HEK293 (cell line): Measurements from ENCODE around the gene NEK6.
"Not testable (repeated sequence)": the region's sequence is repeated elsewhere in the genome, so short reads cannot be mapped to it uniquely, and the experiment has no call there.

Source experiments
- CTCF ChIA-PET: fragments of 350-600 bp; formaldehyde crosslinking; extraction: SDS; loops from one replicate; lab custom pipeline; 2021; ENCODE audit warnings: antibody characterized with exemption; lab: Yijun Ruan, JAX
- POLR2A ChIA-PET: fragments of 300-600 bp; formaldehyde crosslinking; extraction: SDS; loops from one replicate; lab custom pipeline; 2020; ENCODE audit warnings: antibody characterized with exemption, inconsistent platforms; lab: Yijun Ruan, JAX
- H3K27ac ChIP-seq: fragments of 200-500 bp; sonication (Bioruptor generic); 2 replicates; pipeline ENCODE4 v1.5.1; 2014; ENCODE audit warnings: low read depth, low read length, control low read depth, inconsistent platforms; ENCODE audit errors: extremely low read depth
- H3K36me3 ChIP-seq, 2 experiments: fragments of 200-500 bp in 1 of 2; sonication (Bioruptor generic) in 1 of 2; 1 replicate in 1 of 2; 2 replicates in 1 of 2; pipeline ENCODE4 v1.5.1; 2014 to 2017; ENCODE audit warnings: inconsistent platforms in 2 of 2, low read length in 2 of 2; ENCODE audit not compliant: control insufficient read depth in 2 of 2, insufficient read depth in 1 of 2
- H3K4me1 ChIP-seq: fragments of 200-500 bp; sonication (Bioruptor generic); 2 replicates; pipeline ENCODE4 v1.5.1; 2014; ENCODE audit warnings: mild to moderate bottlenecking, low read length, inconsistent platforms; ENCODE audit not compliant: control insufficient read depth, insufficient read depth
- H3K4me3 ChIP-seq: 2 replicates; pipeline ENCODE4 v1.5.1; 2011; ENCODE audit warnings: low read depth, mild to moderate bottlenecking, control low read depth, low read length, moderate library complexity
- H3K9me3 ChIP-seq: fragments of 200-500 bp; sonication (Bioruptor generic); 2 replicates; pipeline ENCODE4 v1.5.1; 2014; ENCODE audit warnings: low read depth, low read length, inconsistent platforms; ENCODE audit not compliant: control insufficient read depth, insufficient read depth
- ATF2 ChIP-seq: fragments of 450-650 bp; formaldehyde crosslinking; IDR thresholded peaks from 2 replicates; pipeline ENCODE4 v1.5.1; 2016; ENCODE audit warnings: missing biosample characterization, missing genetic modification characterization, low read depth
- EGR2 ChIP-seq: fragments of 450-650 bp; formaldehyde crosslinking; IDR thresholded peaks from 2 replicates; pipeline ENCODE4 v1.5.1; 2016; ENCODE audit warnings: low read depth, missing biosample characterization, missing genetic modification characterization
- PATZ1 ChIP-seq: fragments of 450-650 bp; formaldehyde crosslinking; IDR thresholded peaks from 2 replicates; pipeline ENCODE4 v1.5.1; 2016; ENCODE audit warnings: missing biosample characterization, missing genetic modification characterization
- PBX3 ChIP-seq: sonication (generic); formaldehyde crosslinking; IDR thresholded peaks from 2 replicates; pipeline ENCODE4 v1.8.1; 2022; ENCODE audit warnings: mild to moderate bottlenecking, moderate library complexity, missing genetic modification reagents
- ZNF121 ChIP-seq: fragments of 450-650 bp; formaldehyde crosslinking; IDR thresholded peaks from 2 replicates; pipeline ENCODE4 v1.5.1; 2016; ENCODE audit warnings: missing biosample characterization, missing genetic modification characterization
- ZNF132 ChIP-seq: fragments of 450-650 bp; formaldehyde crosslinking; IDR thresholded peaks from 2 replicates; pipeline ENCODE4 v1.5.1; 2017; ENCODE audit warnings: missing biosample characterization, missing genetic modification characterization, borderline replicate concordance
- ZNF174 ChIP-seq: fragments of 450-650 bp; formaldehyde crosslinking; IDR thresholded peaks from 2 replicates; pipeline ENCODE4 v1.5.0; 2017; ENCODE audit warnings: missing biosample characterization, mild to moderate bottlenecking, missing genetic modification characterization
- ZNF175 ChIP-seq: fragments of 450-650 bp; formaldehyde crosslinking; IDR thresholded peaks from 2 replicates; pipeline ENCODE4 v1.5.1; 2016; ENCODE audit warnings: missing biosample characterization, missing genetic modification characterization
- ZNF354C ChIP-seq: fragments of 450-650 bp; formaldehyde crosslinking; IDR thresholded peaks from 2 replicates; pipeline ENCODE4 v1.5.1; 2016; ENCODE audit warnings: missing biosample characterization, missing genetic modification characterization, low read depth, borderline replicate concordance
- ZNF362 ChIP-seq: fragments of 450-650 bp; formaldehyde crosslinking; IDR thresholded peaks from 2 replicates; pipeline ENCODE4 v1.5.1; 2016; ENCODE audit warnings: missing biosample characterization, missing genetic modification characterization
- ZNF394 ChIP-seq: fragments of 450-650 bp; formaldehyde crosslinking; IDR thresholded peaks from 2 replicates; pipeline ENCODE4 v1.5.1; 2016; ENCODE audit warnings: missing biosample characterization, missing genetic modification characterization, mild to moderate bottlenecking, moderate library complexity, borderline replicate concordance
- ZNF398 ChIP-seq: fragments of 450-650 bp; formaldehyde crosslinking; IDR thresholded peaks from 2 replicates; pipeline ENCODE4 v1.5.1; 2017; ENCODE audit warnings: missing biosample characterization, missing genetic modification characterization
- ZNF426 ChIP-seq: fragments of 450-650 bp; formaldehyde crosslinking; IDR thresholded peaks from 2 replicates; pipeline ENCODE4 v1.5.1; 2017; ENCODE audit warnings: missing biosample characterization, missing genetic modification characterization, mild to moderate bottlenecking, inconsistent platforms, moderate library complexity
- ZNF571 ChIP-seq: fragments of 450-650 bp; formaldehyde crosslinking; IDR thresholded peaks from 2 replicates; pipeline ENCODE4 v1.5.0; 2017; ENCODE audit warnings: missing biosample characterization, missing genetic modification characterization
- ZNF664 ChIP-seq: fragments of 450-650 bp; formaldehyde crosslinking; IDR thresholded peaks from 2 replicates; pipeline ENCODE4 v1.5.1; 2016; ENCODE audit warnings: missing biosample characterization, missing genetic modification characterization
- ZNF768 ChIP-seq: fragments of 450-650 bp; formaldehyde crosslinking; IDR thresholded peaks from 2 replicates; pipeline ENCODE4 v1.5.1; 2018; ENCODE audit warnings: missing biosample characterization, mild to moderate bottlenecking, missing genetic modification characterization
- ZNF785 ChIP-seq: fragments of 450-650 bp; formaldehyde crosslinking; IDR thresholded peaks from 2 replicates; pipeline ENCODE4 v1.5.1; 2016; ENCODE audit warnings: missing biosample characterization, missing genetic modification characterization

The NEK6 gene

GRCh38 chr9:124242331-124243194 is 15.2 kb upstream of the NEK6 start (continued):
- TF ChIP-seq PATZ1 (tag by site-specific recombination): peak; percentile 50; the same call in 1 of the 2 replicates
- TF ChIP-seq ZNF664: no peak
- no peak for TF ChIP-seq ZNF132
- TF ChIP-seq EGR2 (tag by site-specific recombination): peak; percentile 62; the same call in 1 of the 2 replicates
- TF ChIP-seq ZNF398 (tag by site-specific recombination): peak; percentile 30; the same call in 1 of the 2 replicates

GRCh38 chr9:124247393-124247792 is 10.4 kb upstream of the NEK6 start:
- H3K4me1 ChIP-seq, H3K9me3 ChIP-seq, H3K27ac ChIP-seq, H3K4me3 ChIP-seq, H3K36me3 ChIP-seq, POLR2A ChIA-PET: not testable (repeated sequence)
- CTCF ChIA-PET: interaction anchor here (0.6 to 1.4 kb wide), 2 partner anchors 73 to 237 kb away, joined by 3 to 4 read pairs; no protein-coding TSS in a partner anchor
- peak; percentile 32; the same call in 1 of the 2 replicates for TF ChIP-seq ZNF394
- TF ChIP-seq ZNF426: peak; percentile 21; the same call in 1 of the 2 replicates

- CTCF ChIA-PET: interaction anchor here (0.6 to 1.4 kb wide), 3 partner anchors 22 to 183 kb away, joined by 3 read pairs; no protein-coding TSS in a partner anchor
These were observed 9.7 kb upstream of the NEK6 start for GRCh38 chr9:124248066-124248465.

GRCh38 chr9:124248960-124249359 is 8.8 kb upstream of the NEK6 start:
- H3K36me3 ChIP-seq: no peaks in the 10 kb centered on the region
- no peak overlapping the region for H3K27ac ChIP-seq
- TF ChIP-seq ZNF354C (tag by site-specific recombination): no peak
- no peak for TF ChIP-seq ZNF362 (tag by site-specific recombination)
- peak; percentile 60; the same call in 1 of the 2 replicates for TF ChIP-seq ATF2 (tag by site-specific recombination)
- H3K4me1 ChIP-seq: no peaks in the 10 kb centered on the region
- no peaks in the 10 kb centered on the region for H3K9me3 ChIP-seq
- no peak overlapping the region for H3K4me3 ChIP-seq
- ChIA-PET POLR2A (no interaction called here), CTCF (interaction anchor here (1.4 kb wide), 1 partner anchor 71 kb away, joined by 3 read pairs; no protein-coding TSS in a partner anchor)

More at GRCh38 chr9:124248066-124248465, 9.7 kb upstream of the NEK6 start:
- POLR2A ChIA-PET: interaction anchor here (0.6 kb wide), 1 partner anchor 28 kb away, joined by 3 read pairs; no protein-coding TSS in a partner anchor
- Histone ChIP-seq H3K27ac (no peak overlapping the region), H3K4me1 (no peaks in the 10 kb centered on the region), H3K9me3 (no peaks in the 10 kb centered on the region), H3K4me3 (no peak overlapping the region), H3K36me3 (no peaks in the 10 kb centered on the region)
- TF ChIP-seq ZNF785 (no peak), ZNF768 (tag by site-specific recombination) (no peak), ZNF175 (tag by site-specific recombination) (no peak), ZNF571 (tag by site-specific recombination) (no peak), ZNF174 (tag by site-specific recombination) (no peak), ZNF121 (tag by site-specific recombination) (no peak), PBX3 (no peak), ZNF394 (no peak), ZNF132 (no peak)
